NCI-H2029 treated with DMSO at 0.1 percent for 48 hours (cell line): Measurements from ENCODE around the gene NQO1.

Experiments used
- DNase-seq: peaks from one replicate; lab custom pipeline; 2025; lab: John Stamatoyannopoulos, UW

Gene NQO1

GRCh38 chr16:69706256-69706974 is 19.9 kb downstream of the NQO1 start:
- DNase-seq = no peak

DNA sequence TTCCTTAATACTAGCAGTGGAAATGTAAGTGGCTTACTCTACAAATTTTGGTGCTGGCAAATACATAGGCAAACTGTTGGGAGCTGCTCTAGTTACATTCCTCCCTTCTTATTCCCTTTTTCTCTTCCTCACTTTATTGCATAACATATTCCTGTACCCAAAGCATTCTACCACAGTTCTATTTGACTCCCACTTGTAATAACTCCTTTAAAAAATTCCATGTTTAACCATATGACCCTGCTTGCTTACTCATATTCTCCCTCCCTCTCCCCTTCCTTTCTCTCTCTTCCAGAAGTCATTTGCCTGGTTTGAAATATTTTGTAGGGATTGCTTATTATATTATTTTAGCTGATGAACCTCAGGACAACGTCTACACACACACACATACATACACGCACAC is 22.7 kb downstream of the NQO1 start:
- no peak for DNase-seq

GRCh38 chr16:69701866-69702265 is 24.5 kb downstream of the NQO1 start:
- no peak for DNase-seq

GRCh38 chr16:69701452-69701851 is 24.9 kb downstream of the NQO1 start:
- no peak for DNase-seq

- no peak for DNase-seq
Observed at GRCh38 chr16:69699915-69700314, 26.4 kb downstream of the NQO1 start.

GRCh38 chr16:69698404-69698803 is 28.0 kb downstream of the NQO1 start:
- no peak for DNase-seq

DNA sequence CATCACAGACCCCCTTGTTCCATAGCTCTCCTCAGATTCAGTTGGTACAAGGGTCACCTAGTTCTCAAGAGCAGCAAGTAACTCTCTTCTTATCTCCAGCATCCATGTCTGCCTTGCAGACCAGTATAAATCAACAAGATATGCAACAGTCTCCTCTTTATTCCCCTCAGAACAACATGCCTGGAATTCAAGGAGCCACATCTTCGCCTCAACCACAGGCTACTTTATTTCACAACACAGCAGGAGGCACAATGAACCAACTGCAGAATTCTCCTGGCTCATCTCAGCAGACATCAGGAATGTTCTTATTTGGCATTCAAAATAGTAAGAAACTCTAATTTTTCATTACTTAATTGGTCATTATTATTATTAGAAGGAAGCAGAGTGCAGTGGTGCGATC is 32.4 kb downstream of the NQO1 start:
- DNase-seq = no peak

DNA sequence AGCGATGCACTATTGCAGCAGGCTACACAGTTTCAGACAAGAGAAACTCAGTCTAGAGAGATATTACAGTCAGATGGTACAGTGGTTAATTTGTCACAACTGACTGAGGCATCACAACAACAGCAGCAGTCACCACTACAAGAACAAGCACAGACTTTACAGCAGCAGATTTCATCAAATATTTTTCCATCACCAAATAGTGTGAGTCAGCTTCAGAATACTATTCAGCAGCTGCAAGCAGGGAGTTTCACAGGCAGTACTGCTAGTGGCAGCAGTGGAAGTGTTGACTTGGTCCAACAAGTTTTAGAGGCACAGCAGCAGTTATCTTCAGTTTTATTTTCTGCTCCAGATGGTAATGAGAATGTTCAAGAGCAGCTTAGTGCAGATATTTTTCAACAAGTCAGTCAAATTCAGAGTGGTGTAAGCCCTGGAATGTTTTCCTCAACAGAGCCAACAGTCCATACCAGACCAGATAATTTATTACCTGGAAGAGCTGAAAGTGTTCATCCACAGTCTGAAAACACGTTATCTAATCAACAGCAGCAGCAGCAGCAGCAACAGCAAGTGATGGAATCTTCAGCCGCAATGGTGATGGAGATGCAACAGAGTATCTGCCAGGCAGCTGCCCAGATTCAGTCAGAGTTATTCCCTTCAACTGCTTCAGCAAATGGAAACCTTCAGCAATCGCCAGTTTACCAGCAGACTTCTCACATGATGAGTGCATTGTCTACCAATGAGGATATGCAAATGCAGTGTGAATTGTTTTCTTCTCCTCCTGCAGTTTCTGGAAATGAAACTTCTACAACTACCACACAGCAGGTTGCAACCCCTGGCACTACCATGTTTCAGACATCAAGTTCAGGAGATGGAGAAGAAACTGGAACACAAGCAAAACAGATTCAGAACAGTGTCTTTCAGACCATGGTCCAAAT is 34.1 kb downstream of the NQO1 start:
- no peak for DNase-seq

DNA sequence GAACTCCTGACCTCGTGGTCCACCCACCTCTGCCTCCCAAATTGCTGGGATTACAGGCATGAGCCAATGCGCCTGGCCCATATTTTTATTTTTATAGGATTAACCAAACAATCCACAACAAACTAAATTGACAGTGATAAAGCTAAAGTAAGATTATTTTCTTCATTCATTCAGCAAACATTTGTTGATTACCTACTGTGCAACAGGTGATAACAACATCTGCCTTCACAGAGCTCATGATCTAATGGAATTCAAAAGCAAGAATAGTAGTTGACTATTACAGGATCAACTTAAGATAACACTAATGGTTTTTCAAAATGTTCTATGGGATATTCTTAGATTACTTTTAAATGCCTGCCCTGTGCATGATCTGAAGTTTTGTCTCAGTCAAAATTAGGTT is 37.8 kb downstream of the NQO1 start:
- DNase-seq = no peak

DNA sequence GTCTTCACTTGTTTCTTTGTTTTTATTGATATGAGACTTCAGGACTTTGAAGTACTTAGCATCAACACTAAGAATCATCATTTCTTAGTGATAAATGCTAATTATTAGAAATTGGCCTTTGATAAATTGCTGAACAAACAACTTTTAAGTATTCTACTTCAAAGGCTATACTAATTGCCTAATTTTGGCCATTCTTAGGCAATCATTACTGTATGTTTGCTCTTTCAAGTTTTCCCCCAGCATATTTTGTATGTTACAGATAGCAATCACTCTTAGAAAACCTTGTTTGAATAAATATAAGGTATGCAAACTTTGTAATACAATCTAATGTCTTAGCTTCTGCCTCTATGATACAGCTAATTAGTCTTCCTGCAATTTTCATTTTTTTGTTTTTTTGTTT is 46.0 kb downstream of the NQO1 start:
- no peak for DNase-seq

DNA sequence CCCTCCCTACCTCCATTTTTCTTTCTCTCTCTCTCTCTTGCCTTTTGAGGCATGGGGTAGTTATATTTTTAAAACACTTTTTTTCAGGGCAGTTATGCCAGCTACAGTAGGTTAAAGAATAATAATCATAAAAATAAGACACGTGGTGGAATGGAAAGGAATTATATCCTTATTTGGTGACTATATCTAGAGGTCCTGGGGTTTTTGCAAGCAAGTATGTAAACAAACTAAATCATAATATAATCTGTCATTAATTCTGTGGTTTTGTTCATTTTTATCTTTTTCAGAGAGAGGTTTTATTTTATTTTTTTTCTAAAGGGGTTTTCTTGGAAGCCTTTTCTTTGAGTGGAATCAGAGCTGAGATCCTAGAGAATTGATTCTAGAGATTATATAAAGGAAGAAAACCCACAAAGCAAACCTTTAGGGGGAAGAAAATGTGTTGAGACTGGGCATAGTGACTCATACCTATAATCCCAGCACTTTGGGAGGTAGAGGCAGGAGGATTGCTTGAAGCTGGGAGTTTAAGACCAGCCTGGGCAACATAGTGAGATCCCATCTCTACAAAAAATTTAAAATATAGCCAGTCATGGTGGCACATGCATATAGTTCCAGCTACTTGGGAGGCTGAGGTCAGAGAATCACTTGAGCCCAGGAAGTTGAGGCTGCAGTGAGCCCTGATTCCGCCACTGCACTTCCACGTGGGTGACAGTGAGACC is 53.2 kb downstream of the NQO1 start:
- no peak for DNase-seq

GRCh38 chr16:69672315-69672997 is 53.9 kb downstream of the NQO1 start:
- no peak for DNase-seq

GRCh38 chr16:69669577-69669976 is 56.8 kb downstream of the NQO1 start:
- no peak for DNase-seq

GRCh38 chr16:69663846-69664245 is 62.5 kb downstream of the NQO1 start:
- DNase-seq = no peak

DNA sequence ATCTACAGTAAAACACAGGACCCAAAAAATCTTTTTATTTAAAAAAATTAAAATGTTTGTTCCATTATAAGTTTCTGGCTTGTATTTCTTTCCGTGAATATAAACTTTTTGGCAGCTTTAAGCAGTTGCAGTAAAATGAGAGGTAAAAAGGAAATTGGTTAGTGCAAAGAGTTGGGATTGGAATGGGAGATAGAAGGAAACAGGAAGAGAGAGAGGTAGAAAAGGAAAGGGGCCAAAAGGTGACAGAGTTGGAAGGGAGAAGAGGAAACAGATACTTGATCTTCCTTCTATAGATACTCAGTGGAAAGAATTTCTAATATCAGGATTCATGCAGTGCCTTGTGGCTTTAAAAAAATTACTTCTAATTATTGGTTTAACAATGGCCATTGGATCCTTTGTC is 63.5 kb downstream of the NQO1 start:
- no peak for DNase-seq

DNA sequence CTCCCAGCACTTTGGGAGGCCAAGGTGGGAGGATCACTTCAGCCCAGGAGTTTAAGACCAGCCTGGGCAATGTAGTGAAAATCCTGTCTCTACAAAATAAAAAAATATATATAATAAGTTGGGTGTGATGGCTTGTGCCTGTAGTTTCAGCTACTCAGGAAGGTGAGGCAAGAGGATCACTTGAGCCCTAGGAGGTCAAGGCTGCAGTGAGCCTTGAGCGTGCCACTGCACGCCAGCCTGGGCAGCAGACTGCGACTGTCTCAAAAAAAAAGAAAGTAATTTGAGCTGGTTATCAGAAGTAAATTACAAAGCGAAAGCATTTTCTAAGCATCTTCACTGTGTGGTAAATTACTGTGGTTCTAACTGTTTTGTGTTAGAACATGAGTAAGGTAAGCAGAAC is 66.2 kb downstream of the NQO1 start:
- DNase-seq = no peak
